GM12878 (cell line): ENCODE data around the gene SP2. TPM values are rescaled to one million over a fixed set of nuclear protein-coding genes. Genes with fewer than 3 reads are reported as not detected.

Experiments
- ATAC-seq: fragments of 200-7000 bp; cut with Tn5 transposase; 3 replicates; pipeline ENCODE4 v1.9.1; 2020; ENCODE audit warnings: mild to moderate bottlenecking, moderate library complexity
- BruUV-seq: library from RNA; stranded (reverse); fragments of 400-500 nt; replicated peaks from 2 replicates; lab custom pipeline; 2021; lab: Mats Ljungman, UMichigan
- CTCF ChIA-PET: fragments of 300-600 bp; sonication (Branson Sonifier 250); formaldehyde crosslinking; extraction: SDS; loops from one replicate; lab custom pipeline; 2021; ENCODE audit warnings: inconsistent platforms; lab: Yijun Ruan, JAX
- POLR2A ChIA-PET: fragments of 350-600 bp; formaldehyde crosslinking; extraction: SDS; loops from one replicate; lab custom pipeline; 2021; ENCODE audit warnings: inconsistent platforms; lab: Charles Lee
- RAD21 ChIA-PET: fragments of 300-600 bp; sonication (Branson Sonifier 250); formaldehyde crosslinking; loops from one replicate; lab custom pipeline; 2023; ENCODE audit warnings: antibody characterized with exemption; ENCODE audit not compliant: unreplicated experiment; lab: Charles Lee
- SMC1A ChIA-PET: fragments of 300-600 bp; sonication (Branson Sonifier 250); formaldehyde crosslinking; loops from one replicate; lab custom pipeline; 2023; ENCODE audit not compliant: unreplicated experiment, uncharacterized antibody; lab: Charles Lee
- DNase-seq: peaks from one replicate; pipeline ENCODE4 v3.0.0-alpha.2; 2011; ENCODE audit warnings: low read depth, low spot score
- FAIRE-seq: peaks from 3 replicates; lab custom pipeline; 2011; peaks lifted over from hg19 to GRCh38; lab: Jason Lieb, UNC
- H2AFZ ChIP-seq: 2 replicates; pipeline ENCODE4 v1.6.0; 2011; ENCODE audit warnings: low read depth, low read length, control low read depth; ENCODE audit not compliant: control insufficient read depth
- H3K27ac ChIP-seq: 2 replicates; pipeline ENCODE4 v1.5.1; 2011; ENCODE audit warnings: control low read depth; ENCODE audit not compliant: control insufficient read depth, insufficient read depth
- H3K27me3 ChIP-seq, 2 experiments: replicated peaks in 1 of 2; 2 replicates each; pipeline versions ENCODE4 v1.6.0 to v1.6.1; 2011; ENCODE audit warnings: low read length in 1 of 2; ENCODE audit not compliant: control insufficient read depth in 2 of 2, insufficient read depth in 2 of 2
- H3K36me3 ChIP-seq, 2 experiments: 2 replicates each; pipeline ENCODE4 v1.5.1; 2011; ENCODE audit warnings: low read length in 1 of 2; ENCODE audit not compliant: control insufficient read depth in 2 of 2, insufficient read depth in 2 of 2
- H3K4me1 ChIP-seq: 2 replicates; pipeline ENCODE4 v1.6.1; 2011; ENCODE audit warnings: mild to moderate bottlenecking, low read length, moderate library complexity, mixed read lengths; ENCODE audit not compliant: control insufficient read depth, insufficient read depth
- H3K4me2 ChIP-seq: 2 replicates; pipeline ENCODE4 v1.6.0; 2011; ENCODE audit warnings: control low read depth; ENCODE audit not compliant: control insufficient read depth, insufficient read depth
- H3K4me3 ChIP-seq: fragments of 200-600 bp; sonication (generic); 2 replicates; pipeline ENCODE4 v1.5.1; 2016
- H3K79me2 ChIP-seq: 2 replicates; pipeline ENCODE4 v1.6.0; 2011; ENCODE audit warnings: low read length; ENCODE audit not compliant: control insufficient read depth, insufficient read depth
- H3K9ac ChIP-seq: 2 replicates; pipeline ENCODE4 v1.8.0; 2011; ENCODE audit warnings: low read length, control low read depth, mixed read lengths; ENCODE audit not compliant: control insufficient read depth, insufficient read depth
- H3K9me3 ChIP-seq: replicated peaks from 3 replicates; pipeline ENCODE4 v1.5.1; 2011; ENCODE audit warnings: mild to moderate bottlenecking, low read length; ENCODE audit not compliant: control insufficient read depth, insufficient read depth
- H4K20me1 ChIP-seq: 2 replicates; pipeline ENCODE4 v1.6.0; 2011; ENCODE audit not compliant: control insufficient read depth, insufficient read depth
- ATF2 ChIP-seq: IDR thresholded peaks from 2 replicates; pipeline ENCODE4 v1.6.1; 2012; ENCODE audit warnings: low read length, inconsistent platforms
- CHD2 ChIP-seq: IDR thresholded peaks from 2 replicates; pipeline ENCODE4 v1.6.1; 2011; ENCODE audit warnings: low read depth, low read length, improper control_type of control experiment, borderline replicate concordance
- E4F1 ChIP-seq: fragments of 450-650 bp; IDR thresholded peaks from 2 replicates; pipeline ENCODE4 v1.6.1; 2018; ENCODE audit warnings: borderline replicate concordance, mild to moderate bottlenecking; ENCODE audit not compliant: partially characterized antibody
- NFXL1 ChIP-seq: fragments of 450-650 bp; IDR thresholded peaks from 2 replicates; pipeline ENCODE4 v1.6.1; 2017; ENCODE audit warnings: antibody characterized with exemption, mild to moderate bottlenecking, borderline replicate concordance
- TCF7 ChIP-seq: IDR thresholded peaks from 2 replicates; pipeline ENCODE4 v1.6.1; 2014; ENCODE audit warnings: antibody characterized with exemption, borderline replicate concordance
- WGBS: methylation state at CpG from one replicate; pipeline ENCODE4 v1.1.6; 2016; ENCODE audit warnings: low lambda C conversion rate; ENCODE audit not compliant: insufficient replicate concordance, insufficient coverage; ENCODE audit errors: missing lambda C conversion rate; 5-methylcytosine and 5-hydroxymethylcytosine counted together
- in situ Hi-C: fragments of 300-500 bp; cut with MboI; formaldehyde crosslinking; loops from 9 replicates; pipeline ENCODE4 v1.14.3; 2018; ENCODE audit warnings: mixed read lengths
- intact Hi-C: fragments of 100-400 bp; cut with micrococcal nuclease; formaldehyde crosslinking; loops from one replicate; pipeline ENCODE4 v1.14.2; 2022; ENCODE audit not compliant: unreplicated experiment
- polyA plus RNA-seq, 11 experiments: library from polyadenylated mRNA; depleted of rRNA in 4 of 11; unstranded in 6 of 11; stranded (reverse) in 5 of 11; fragments of >200 nt; fragmentation: Nextera tagmentation in 4 of 11; fragmentation: Illumina TruSeq in 1 of 11; extraction: Ambion mirVana in 4 of 11; extraction: Trizol in 1 of 11; gene quantifications; 1 replicate in 1 of 11; 2 replicates in 10 of 11; pipeline versions ENCODE4 v1.2.1 to v1.2.3, GENCODE V29; 2011 to 2016; ENCODE audit warnings: inconsistent platforms in 2 of 11, missing spikeins in 2 of 11, low read depth in 1 of 11
- total RNA-seq, 4 experiments: library from RNA; depleted of rRNA in 3 of 4; stranded (reverse); fragments of >200 nt in 3 of 4; fragmentation: Illumina TruSeq in 1 of 4; extraction: Trizol in 1 of 4; gene quantifications; 2 replicates each; pipeline versions ENCODE4 v1.2.1 to v1.2.3, GENCODE V29; 2013 to 2021

SP2 gene
- total and polyA plus RNA-seq, 10 of the 15 experiments (the other 5 are each of a cell fraction or from before 2014, with no cell fraction given) = 1.2 to 19.1 (median 4.8) TPM

- Histone ChIP-seq H3K27me3 (peaks cover 11 to 31% of the 10 kb centered on the region in 2 experiments), H3K79me2 (no peaks in the 10 kb centered on the region), H3K4me1 (no peaks in the 10 kb centered on the region), H3K9ac (no peak overlapping the region), H2AFZ (no peak overlapping the region), H3K4me2 (no peak overlapping the region), H3K27ac (no peak overlapping the region), H4K20me1 (no peaks in the 10 kb centered on the region), H3K9me3 (no peaks in the 10 kb centered on the region), H3K4me3 (no peak overlapping the region), H3K36me3 (no peaks in the 10 kb centered on the region)
- SMC1A ChIA-PET = no interaction called here
- RAD21 ChIA-PET = interaction anchor here (1.9 kb wide), 1 partner anchor 15 kb away, joined by 6 read pairs; no protein-coding TSS in a partner anchor
- DNase-seq = no peak
- in situ Hi-C loops (no loop called here), intact Hi-C loops (no loop called here)
- BruUV-seq = no TSS peak
- ATAC-seq = no peak
- no peak for FAIRE-seq
- CTCF ChIA-PET = interaction anchor here (1.0 to 3.6 kb wide), 4 partner anchors 9 to 160 kb away, joined by 3 to 14 read pairs (median 4); partner anchors contain the start of gene SCRN2
- POLR2A ChIA-PET = interaction anchor here (0.6 kb wide), 1 partner anchor 33 kb away, joined by 5 read pairs; no protein-coding TSS in a partner anchor
- TF ChIP-seq E4F1 = no peak
- no peak for TF ChIP-seq CHD2
- no peak for TF ChIP-seq TCF7
- no peak for TF ChIP-seq NFXL1
- no peak for TF ChIP-seq ATF2
- 35% methylated on average over 12 of the region's 16 CpGs for WGBS
Measured at GRCh38 chr17:47857551-47858455, 38.2 kb upstream of the SP2 start.
